KBM-7 (cell line): Measurements from ENCODE around the gene MYL12A.

ENCODE experiments used
- DNase-seq: peaks from one replicate; pipeline ENCODE4 v3.0.0-alpha.2; 2015
- in situ Hi-C: fragments of 300-500 bp; cut with MboI; formaldehyde crosslinking; loops from 2 replicates; pipeline ENCODE4 v1.14.3; 2020; ENCODE audit warnings: low sequenced_read_pairs, low pct_unique_long_range_greater_than_20kb, mixed read lengths

MYL12A gene

DNA sequence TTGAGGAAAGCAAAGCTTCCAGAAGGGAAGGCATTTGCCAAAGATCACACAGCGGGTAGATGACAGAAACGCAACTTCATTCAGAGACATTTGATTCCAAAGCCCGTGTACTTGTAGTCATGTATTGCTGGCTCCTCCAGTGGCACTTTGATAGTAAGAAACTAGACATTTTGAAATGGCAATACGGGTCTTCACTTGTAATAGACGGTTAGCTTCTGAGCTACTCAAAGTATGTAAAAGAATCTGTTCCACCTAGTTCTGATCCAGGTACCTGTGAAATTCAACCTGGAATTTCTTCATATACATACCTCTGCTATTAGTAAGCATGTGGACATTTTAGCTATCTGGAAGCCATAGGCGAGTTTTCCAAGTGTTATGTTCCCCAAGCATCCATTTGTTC, 26.1 kb upstream of the MYL12A start:
- in situ Hi-C loops = no loop called here
- no peak for DNase-seq

DNA sequence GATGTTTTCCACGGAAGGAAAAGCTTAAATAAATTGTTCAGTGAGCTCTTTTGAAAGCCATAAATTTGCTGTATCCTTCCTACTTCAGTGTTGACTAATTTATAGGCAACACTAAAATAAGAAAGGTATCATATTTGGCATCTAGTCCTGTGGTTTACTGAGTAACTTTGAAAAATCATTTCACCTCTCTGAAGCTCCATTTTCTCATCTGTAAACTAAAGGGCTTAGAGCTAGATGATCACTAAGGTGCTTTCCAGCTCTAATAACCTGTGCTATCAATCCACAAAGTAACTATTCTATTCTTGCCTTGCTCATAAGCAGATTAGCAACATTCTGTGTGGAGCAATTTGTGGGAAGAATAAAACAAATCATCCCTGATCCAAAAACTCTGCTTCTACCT, 24.2 kb upstream of the MYL12A start:
- DNase-seq = no peak
- in situ Hi-C loops = no loop called here

DNA sequence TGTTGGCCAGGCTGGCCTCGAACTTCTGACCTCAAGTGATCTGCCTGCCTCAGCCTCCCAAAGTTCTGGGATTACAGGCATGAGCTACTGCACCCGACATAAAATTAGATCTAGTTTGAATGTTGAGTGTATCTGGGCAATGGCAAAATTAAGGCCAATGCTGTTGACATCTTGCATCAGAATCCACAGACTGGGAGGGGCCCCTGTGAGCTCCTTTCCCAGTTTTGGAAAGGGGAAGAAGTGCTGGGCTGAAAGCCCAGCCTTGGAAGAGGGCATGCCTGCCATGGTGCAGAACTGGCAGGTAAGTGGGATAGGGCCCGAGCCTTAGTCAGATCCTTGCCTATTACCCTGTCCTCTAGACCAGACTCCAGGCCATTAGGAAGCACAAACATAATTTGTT, 23.4 kb upstream of the MYL12A start:
- in situ Hi-C loops = no loop called here
- no peak for DNase-seq

DNA sequence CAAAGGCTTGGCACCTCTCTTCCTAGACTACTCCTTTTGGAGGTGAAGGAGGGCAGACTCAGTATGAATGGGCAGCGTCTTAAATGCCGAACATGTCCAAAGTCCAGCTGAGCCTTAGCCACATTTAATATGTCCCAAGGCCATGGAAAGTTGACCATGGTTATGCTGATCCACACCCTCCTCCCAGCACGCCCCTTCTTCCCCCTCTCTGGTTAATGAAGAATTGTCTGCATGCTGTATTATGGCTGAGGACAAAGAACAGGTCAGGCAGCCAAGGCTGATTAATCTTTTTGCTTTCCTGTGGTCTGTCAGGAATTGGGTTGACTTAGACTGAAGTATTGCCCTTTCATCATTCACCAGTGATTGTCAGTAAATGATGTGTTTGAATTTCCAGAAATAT, 22.0 kb upstream of the MYL12A start:
- DNase-seq = no peak
- in situ Hi-C loops = no loop called here

DNA sequence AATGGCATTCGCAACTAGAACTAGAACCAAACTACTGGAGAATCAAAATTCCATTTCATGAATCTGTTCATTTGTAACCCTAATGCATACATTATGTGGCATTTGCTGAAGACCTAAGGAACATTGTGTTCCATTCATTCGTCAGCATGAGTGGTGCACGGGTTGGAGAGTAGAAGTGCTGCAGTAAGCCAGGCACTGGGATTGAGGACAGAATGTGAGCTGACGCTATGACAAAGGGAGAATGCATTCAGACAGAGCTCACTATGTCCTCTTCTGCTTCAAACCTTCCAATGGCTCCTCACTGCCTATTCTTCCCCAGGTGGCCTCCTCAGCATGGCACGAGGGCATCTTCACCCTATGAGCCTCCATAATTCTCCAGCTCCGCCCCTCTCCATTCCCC, 21.6 kb upstream of the MYL12A start:
- DNase-seq = no peak
- in situ Hi-C loops = no loop called here

DNA sequence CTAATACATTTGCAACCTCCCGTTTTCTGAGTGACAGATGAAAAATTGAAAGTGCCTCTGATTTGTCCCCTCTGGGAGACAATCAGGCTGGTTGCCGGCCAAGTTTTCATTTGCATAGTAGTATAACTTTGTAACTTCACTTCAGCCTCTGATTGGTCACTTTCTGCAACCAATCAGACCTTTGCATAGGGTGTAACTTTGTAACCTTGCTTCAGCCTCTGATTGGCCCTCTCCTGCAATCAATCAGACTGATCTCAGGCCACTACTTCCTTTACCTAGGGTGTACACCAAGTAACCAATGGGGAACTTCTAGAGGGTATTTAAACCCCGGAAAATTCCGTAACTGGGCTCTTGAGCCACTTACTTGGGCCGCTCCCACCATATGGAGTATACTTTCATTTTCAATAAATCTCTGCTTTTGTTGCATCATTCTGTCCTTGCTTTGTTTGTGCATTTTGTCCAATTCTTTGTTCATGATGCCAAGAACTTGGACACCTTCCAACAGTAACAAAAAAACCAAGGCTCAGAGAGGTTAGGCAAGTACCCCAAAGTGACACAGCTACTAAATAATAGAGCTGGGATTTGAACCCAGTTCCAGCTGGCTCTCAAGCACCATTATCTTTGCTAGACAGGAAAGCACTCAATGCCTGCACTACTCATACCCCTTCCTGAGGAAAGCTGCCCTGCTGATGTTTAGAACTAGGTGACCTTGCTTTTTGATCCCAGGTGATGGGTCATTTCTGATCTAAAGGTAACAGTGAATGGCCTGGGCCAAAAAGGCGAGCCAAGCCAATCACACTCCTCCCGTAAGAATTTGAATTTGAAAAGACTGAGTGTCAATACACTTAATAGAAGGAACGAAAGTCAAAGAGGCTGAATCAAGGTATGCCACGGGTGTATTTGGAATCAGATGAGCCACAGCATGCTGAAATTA, 16.9 kb upstream of the MYL12A start:
- DNase-seq = no peak
- in situ Hi-C loops = no loop called here

DNA sequence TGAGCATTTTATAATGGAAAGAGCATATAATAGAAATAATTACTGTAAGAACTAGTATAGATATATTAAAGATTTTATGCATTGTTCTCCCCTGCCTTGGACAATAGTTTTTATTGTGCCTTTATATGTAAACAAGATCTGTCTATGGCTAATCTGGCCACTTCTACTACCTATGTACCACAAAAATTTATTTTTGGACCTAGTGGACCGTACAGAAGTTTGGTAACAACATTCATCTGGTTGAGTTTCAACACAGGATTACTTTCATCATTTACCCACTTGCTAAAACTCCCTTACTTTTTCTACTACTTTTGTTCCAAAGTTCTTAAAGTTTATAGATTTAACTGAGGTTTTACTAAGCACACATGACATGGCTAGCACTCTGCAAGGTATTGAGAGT, 14.6 kb upstream of the MYL12A start:
- DNase-seq = no peak
- in situ Hi-C loops = no loop called here

DNA sequence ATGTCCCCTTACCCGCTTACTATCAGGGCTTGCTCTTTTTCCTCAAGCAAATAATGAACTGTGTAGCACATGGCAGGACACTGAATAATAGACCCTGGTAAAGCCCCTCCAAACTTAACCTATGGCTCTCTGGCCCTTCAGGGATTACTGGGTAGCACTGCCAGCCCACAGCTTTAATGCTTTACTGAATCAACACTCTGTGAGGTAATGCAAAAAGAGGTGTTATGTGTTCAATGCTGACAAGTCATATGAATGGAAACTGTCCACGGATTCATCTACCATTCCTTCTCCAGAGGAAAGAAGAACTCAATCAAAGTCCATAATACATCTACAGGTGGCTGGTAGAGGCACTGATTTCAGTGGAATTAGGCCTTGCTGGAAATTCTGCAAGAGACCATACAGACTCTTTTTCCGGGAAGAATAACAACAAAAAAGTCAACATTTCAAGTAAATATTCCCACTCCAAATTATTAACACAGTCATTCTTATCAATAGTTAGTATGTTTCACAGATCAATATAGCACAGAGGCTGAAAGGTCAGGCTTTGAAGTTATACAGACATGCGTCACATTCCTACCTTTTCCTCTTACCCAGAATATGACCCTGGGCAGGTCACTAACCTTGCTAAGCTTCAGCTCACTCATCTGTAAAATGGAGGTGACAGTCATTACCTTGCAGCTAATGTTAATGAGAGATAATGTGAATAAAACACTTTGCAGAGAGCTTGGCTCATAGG, 14.0 kb upstream of the MYL12A start:
- in situ Hi-C loops = no loop called here
- DNase-seq = no peak

DNA sequence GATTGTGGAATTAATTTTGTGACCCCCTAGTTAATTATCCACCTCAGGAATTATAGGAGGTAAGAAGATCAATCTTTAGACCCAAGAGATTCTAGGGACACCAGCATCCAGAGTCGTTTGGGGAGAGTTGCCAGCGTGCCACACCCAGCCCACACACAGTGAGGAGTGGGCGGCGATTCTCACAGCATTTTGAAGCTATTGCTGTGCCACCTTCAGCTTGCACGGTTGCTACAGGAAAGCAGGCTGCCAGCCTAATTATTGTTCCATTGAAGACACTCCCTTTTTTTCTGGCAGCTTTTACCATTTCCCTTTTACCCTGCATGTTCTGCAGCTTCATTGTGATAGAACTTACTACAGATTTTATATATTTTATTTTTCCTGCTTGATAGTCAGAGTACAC, 13.1 kb upstream of the MYL12A start:
- DNase-seq = no peak

DNA sequence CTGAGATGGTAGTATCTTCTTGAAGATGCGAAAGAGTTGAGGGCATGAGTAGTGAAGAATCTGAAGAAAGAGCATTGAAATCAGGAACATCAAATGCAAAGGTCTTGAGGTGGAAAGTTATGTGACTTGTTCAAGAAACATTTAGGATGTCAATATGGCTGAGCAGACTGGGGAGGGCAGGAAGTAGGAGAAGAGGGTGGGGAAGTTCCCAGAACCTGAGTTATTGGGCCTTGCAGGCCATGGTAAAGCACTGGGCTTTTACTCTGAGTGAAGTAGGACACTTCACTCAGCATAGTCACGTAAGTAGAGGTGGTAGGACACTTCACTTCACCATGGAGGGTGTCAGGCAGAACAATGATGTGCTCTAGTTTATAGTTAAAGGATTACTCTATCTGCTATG, 11.8 kb upstream of the MYL12A start:
- in situ Hi-C loops = no loop called here
- no peak for DNase-seq

More for the DNA sequence above, 13.1 kb upstream of the MYL12A start:
- in situ Hi-C loops = no loop called here

DNA sequence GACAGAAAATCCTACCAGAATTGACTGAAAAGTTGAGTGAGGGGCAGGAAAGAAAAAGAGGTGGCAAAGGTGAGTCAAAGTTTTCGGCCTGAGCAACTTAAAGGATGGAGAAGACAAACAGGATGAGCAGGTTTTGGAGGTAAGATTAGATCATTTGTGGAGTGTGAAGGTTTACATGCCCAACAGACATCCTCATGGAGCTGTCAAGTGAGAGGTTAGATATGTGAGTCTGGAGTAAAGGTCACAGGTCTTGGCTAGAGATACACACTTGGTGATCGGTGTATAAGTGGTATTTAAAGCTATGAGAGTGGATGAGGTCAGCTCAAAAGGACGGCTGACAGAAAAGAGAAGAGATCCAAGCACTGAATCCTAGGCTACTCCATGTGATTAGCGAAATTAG, 11.1 kb upstream of the MYL12A start:
- DNase-seq = no peak

DNA sequence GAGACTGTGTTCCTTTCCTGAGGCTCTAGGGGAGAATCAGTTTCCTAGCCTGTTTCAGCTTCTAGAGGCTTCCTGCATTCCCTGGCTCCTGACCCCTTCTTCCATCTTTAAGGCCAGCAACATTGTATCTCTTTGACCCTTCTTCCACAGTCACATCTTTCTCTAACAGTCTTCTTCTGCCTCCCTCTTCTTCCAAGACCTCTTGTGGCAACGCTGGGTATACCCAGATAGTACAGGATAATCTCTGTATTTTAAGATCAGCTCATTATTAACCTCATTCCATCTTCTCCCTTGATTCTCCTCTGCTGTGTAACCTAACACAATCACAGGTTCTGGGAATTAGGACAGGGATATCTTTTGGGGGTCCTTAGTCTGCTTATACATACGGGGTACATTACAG, 8.9 kb upstream of the MYL12A start:
- DNase-seq = no peak
- in situ Hi-C loops = no loop called here

More for the DNA sequence above, 11.1 kb upstream of the MYL12A start:
- in situ Hi-C loops = no loop called here

DNA sequence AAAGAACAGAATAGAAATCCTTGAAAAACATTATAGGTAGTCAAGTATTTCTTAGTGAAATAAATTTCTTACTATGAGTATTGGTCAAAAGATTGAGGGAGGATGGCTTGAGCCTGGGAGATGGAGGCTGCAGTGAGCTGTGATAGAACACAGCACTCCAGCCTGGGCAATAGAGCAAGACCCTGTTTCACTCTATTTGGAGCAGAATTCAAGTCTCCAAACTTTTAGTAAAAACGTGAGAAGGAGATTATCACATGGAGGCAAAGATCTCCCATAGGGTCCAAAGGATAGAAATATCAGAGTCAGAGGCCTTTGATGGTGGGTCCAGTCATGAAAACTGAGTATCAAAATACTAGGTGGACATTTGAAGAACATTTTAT, 2.4 kb upstream of the MYL12A start:
- DNase-seq = no peak
- in situ Hi-C loops = no loop called here

DNA sequence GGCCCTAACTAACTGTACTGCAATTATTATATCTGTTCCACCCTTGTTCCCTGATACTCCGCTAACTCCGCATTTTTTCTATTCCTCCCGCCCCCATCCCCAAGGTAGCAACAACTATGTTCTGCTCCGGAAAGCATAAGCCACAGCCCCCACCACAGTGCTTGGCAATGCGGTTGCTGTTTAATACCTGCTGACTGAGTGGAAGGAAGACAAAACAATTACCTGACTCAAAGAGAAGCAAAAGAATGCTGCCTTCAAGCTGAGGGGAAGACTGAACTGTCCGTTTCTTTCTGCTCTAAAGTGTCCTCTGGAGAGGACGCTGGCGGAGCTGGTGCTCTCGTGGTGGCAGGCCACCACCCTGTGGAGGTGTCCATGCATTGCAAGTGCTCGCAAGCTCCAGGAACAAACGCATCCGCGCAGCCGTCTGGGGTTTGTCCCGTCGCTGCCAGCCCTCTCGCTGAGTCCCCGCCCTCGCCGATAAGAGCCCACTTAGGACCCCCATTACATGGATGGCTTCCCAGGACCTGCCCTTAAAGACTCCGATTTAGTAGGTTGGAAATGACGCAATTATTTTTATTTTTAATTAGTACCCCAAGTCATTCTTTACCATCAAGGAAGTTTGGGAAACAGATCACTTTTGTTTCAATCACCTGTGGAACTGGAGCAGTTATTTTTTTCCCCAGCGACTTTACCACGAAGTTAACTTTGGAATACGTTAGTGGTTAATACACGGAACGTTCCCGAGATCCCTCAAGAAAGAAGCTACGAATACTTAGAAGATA, 1.6 kb upstream of the MYL12A start:
- in situ Hi-C loops = no loop called here
- DNase-seq = peak; percentile 89

DNA sequence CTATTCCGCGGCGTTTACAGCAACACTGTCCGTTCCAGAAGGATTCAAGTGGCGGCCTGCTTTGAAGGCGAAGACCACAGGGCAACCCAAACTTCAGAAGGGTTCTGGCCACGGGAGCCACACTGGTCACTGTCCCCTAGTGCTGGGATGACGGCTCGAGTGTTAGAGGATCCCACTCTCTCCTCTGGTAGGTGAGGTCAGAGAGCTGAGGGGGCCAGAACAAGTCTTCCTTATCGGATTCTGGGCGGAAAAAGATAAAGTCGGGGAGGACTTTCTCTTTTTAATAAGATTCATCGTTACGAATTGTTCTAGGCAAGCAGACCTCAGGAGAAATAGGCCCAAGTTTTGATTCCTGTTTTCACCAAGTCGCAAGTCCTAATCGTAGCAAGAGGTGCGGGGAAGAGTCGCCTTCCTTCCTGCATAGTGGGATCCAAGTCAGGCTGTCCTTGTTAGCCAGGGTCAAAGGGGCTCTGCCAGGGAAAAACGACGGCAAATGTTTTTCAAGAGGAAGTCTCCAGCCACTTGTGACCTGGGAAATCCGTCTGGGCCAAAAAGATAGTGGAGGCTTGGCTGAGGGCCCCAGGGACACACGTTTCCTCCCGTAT, 864 bp upstream of the MYL12A start:
- in situ Hi-C loops = no loop called here
- no peak for DNase-seq

DNA sequence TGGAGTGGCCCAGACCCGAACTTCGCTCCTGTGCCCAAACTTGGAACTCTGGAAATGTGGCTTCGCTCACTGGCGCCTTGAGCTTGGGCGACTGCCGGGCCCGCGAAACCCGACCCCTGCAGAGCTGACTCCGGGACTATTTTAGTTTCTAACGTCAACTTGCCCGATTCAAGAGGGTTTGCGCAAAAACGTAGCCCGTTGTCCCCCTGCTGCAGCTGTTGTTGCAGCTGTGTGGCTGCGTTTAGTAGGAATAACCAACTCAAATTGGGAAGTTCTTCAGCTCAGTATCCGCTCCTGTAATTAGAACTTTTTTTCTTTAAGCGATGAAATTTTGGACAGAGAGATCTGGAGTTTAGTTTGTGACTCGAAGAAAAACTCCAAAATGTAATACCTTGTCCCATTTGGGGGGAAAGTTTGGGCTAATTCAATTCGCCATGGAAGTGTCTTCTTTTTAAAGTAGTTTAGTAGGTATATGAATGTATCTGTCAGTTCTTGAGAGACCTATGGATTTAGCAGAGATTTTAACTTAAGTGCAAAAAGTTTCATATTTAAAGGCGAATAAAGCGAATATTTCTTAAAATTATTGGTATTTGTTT, 559 bp downstream of the MYL12A start:
- no peak for DNase-seq
- in situ Hi-C loops = no loop called here

DNA sequence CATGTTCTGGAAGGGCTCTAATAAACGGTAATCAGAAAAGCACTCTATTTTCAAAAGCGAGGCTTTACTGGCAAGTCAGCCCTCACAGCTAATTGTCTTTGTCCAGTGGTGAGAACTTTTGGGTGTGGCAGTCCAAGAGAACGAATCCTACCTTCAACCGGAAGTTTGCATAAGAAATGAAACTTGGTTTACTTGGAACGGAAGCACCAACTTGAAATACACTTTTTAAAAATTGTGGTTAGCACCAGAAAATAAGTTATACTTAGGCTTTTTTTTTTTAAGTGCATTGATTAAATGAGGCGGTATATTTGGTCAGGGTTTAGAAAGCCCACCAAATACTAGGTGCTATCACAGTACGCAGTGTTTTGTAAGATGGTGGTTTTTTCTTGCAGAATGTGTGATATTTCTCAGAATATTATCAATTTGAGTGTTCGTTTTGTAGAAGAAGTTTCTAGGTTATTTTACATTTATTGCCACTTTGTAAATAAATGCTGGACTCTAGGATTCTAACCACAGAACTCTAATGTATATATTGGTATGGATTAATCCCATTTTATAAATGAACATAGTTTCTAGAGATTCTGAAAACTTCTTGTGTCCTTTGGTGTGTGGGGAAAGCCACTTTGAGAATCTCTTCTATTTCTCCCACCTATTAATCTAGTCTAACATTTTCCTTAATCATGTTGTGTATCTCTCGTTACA, 1.2 kb downstream of the MYL12A start:
- peak; percentile 56 for DNase-seq
- in situ Hi-C loops = no loop called here

DNA sequence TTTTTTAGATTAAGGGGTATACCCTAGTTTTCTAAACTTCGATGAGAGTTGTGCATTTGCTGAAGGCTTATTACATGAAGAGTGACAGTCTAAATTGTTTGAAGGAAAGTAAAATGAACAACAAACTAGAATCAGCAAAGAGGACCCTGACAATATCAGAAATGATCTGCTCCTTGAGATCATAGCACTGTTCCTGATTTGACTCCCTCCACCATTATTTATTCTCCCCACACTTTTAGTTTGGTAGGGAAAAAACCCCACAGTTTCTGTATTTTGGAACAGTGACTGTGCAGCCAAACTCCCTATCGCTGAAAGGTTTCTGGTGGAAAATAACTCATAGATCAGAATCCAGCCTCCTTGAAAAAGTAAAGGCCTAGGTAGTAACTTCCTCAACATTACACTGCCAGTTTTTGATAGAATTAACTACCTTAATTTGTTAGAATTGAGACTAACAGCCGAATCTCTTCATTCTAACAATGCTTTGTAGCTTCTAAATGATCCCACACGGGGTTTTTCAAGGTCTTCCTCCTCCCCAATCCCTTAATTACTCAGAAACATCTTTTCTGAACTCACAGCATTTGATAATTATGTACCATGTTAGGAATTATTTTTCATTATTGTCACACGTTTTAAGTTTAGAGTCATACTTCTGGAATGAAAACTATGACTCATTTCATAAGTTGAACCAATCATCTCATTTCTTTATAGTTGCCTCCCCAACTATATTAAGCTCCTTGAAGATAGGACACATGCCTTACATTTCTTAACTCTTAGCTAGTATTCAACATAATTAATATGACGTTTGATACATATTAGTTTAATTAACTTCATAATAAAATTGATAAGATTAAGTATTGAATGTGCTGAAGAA, 2.9 kb downstream of the MYL12A start:
- in situ Hi-C loops = no loop called here

More for the DNA sequence above, 2.9 kb downstream of the MYL12A start:
- DNase-seq = no peak
